Neural cell (in vitro differentiated cells): ENCODE measurements around the gene YWHAQ. TPM values are rescaled to one million over a fixed set of nuclear protein-coding genes. Genes with fewer than 3 reads are reported as not detected.

Source experiments
- H2AFZ ChIP-seq: fragments of 200-600, 300-800 bp; sonication (generic), shearing (Covaris generic); 2 replicates; pipeline ENCODE4 v1.6.0; 2014; ENCODE audit warnings: low read depth, mild to moderate bottlenecking, antibody characterized with exemption, low read length, moderate library complexity
- H3F3A ChIP-seq: fragments of 200-600 bp; shearing (Covaris generic); 2 replicates; pipeline ENCODE4 v1.6.1; 2016; ENCODE audit warnings: mild to moderate bottlenecking, moderate library complexity, mixed read lengths, antibody characterized with exemption, low read length; ENCODE audit not compliant: insufficient read depth, poor library complexity, severe bottlenecking
- H3K27ac ChIP-seq: fragments of 200-600, 300-800 bp; sonication (generic), shearing (Covaris generic); 2 replicates; pipeline ENCODE4 v1.5.1; 2014; ENCODE audit warnings: mild to moderate bottlenecking, low read length, moderate library complexity
- H3K27me3 ChIP-seq: fragments of 300-800, 200-600 bp; sonication (generic), shearing (Covaris generic); 2 replicates; pipeline ENCODE4 v1.6.0; 2014; ENCODE audit warnings: mild to moderate bottlenecking, low read depth, low read length, moderate library complexity; ENCODE audit not compliant: insufficient read depth
- H3K36me3 ChIP-seq: fragments of 300-800, 200-600 bp; sonication (generic), shearing (Covaris generic); 2 replicates; pipeline ENCODE4 v1.5.1; 2014; ENCODE audit warnings: mild to moderate bottlenecking, antibody characterized with exemption, low read length, moderate library complexity; ENCODE audit not compliant: insufficient read depth
- H3K4me2 ChIP-seq: fragments of 300-800, 200-600 bp; sonication (generic), shearing (Covaris generic); 2 replicates; pipeline ENCODE4 v1.6.0; 2014; ENCODE audit warnings: mild to moderate bottlenecking, low read length
- H3K4me3 ChIP-seq: fragments of 300-800, 200-600 bp; sonication (generic), shearing (Covaris generic); 2 replicates; pipeline ENCODE4 v1.5.1; 2014; ENCODE audit warnings: mild to moderate bottlenecking, low read length, moderate library complexity
- H3K79me2 ChIP-seq: fragments of 200-600 bp; shearing (Covaris generic); replicated peaks from 2 replicates; pipeline ENCODE4 v1.6.0; 2014; ENCODE audit warnings: mild to moderate bottlenecking, low read length, moderate library complexity; ENCODE audit not compliant: insufficient read depth
- H3K9ac ChIP-seq: fragments of 300-800, 200-600 bp; sonication (generic), shearing (Covaris generic); 2 replicates; pipeline ENCODE4 v1.6.1; 2016; ENCODE audit warnings: mild to moderate bottlenecking, low read length, mixed read lengths
- H3K9me2 ChIP-seq: fragments of 200-600 bp; shearing (Covaris generic); 2 replicates; pipeline ENCODE4 v1.6.1; 2016; ENCODE audit warnings: mild to moderate bottlenecking, low read length, mixed read lengths; ENCODE audit not compliant: insufficient read depth
- H3K9me3 ChIP-seq: fragments of 200-600, 300-800 bp; sonication (generic), shearing (Covaris generic); 2 replicates; pipeline ENCODE4 v1.6.1; 2016; ENCODE audit warnings: mild to moderate bottlenecking, mixed run types, low read length, moderate library complexity, mixed read lengths
- H4K20me1 ChIP-seq: fragments of 200-600 bp; shearing (Covaris generic); 2 replicates; pipeline ENCODE4 v1.6.1; 2016; ENCODE audit warnings: mild to moderate bottlenecking, mixed run types; ENCODE audit not compliant: insufficient read depth
- EP300 ChIP-seq: fragments of 450-650 bp; conservative IDR thresholded peaks from 2 replicates; pipeline ENCODE4 v1.6.1; 2014; ENCODE audit warnings: antibody characterized with exemption, mild to moderate bottlenecking, moderate library complexity; ENCODE audit not compliant: poor library complexity, severe bottlenecking
- EZH2 ChIP-seq: fragments of 200-600, 300-800 bp; shearing (Covaris generic), sonication (generic); IDR thresholded peaks from 2 replicates; pipeline ENCODE4 v1.6.1; 2014; ENCODE audit warnings: antibody characterized with exemption, low read length, borderline replicate concordance, mild to moderate bottlenecking; ENCODE audit not compliant: insufficient read depth, poor library complexity, severe bottlenecking
- MXI1 ChIP-seq: fragments of 450-650 bp; conservative IDR thresholded peaks from 2 replicates; pipeline ENCODE4 v1.6.1; 2014; ENCODE audit warnings: antibody characterized with exemption, mild to moderate bottlenecking; ENCODE audit not compliant: poor library complexity, severe bottlenecking
- POLR2AphosphoS5 ChIP-seq: IDR thresholded peaks from 2 replicates; pipeline ENCODE4 v1.6.1; 2012
- RAD21 ChIP-seq: fragments of 450-650 bp; conservative IDR thresholded peaks from 2 replicates; pipeline ENCODE4 v1.6.1; 2014; ENCODE audit warnings: antibody characterized with exemption, mild to moderate bottlenecking, moderate library complexity
- SMC3 ChIP-seq: fragments of 450-650 bp; conservative IDR thresholded peaks from 2 replicates; pipeline ENCODE4 v1.6.1; 2014; ENCODE audit warnings: antibody characterized with exemption, mild to moderate bottlenecking, moderate library complexity; ENCODE audit not compliant: poor library complexity
- TAF1 ChIP-seq: IDR thresholded peaks from 2 replicates; pipeline ENCODE4 v1.6.1; 2012; ENCODE audit warnings: low read depth
- polyA plus RNA-seq: library from polyadenylated mRNA; depleted of rRNA; stranded (reverse); fragments of >200 nt; gene quantifications from 2 replicates; pipeline ENCODE4 v1.2.3, GENCODE V29; 2014
- TF ChIP-seq, protein P1 (sequence below): fragments of 450-650 bp; IDR thresholded peaks from 2 replicates; pipeline ENCODE4 v1.5.1; 2014; ENCODE audit warnings: antibody characterized with exemption, mild to moderate bottlenecking, moderate library complexity; ENCODE audit not compliant: poor library complexity, severe bottlenecking
- TF ChIP-seq, protein P2 (sequence below): IDR thresholded peaks from 2 replicates; pipeline ENCODE4 v1.6.1; 2012; ENCODE audit warnings: borderline replicate concordance

Gene YWHAQ
- polyA plus RNA-seq, 1 donor from 2014 or later = 1,446 TPM

DNA sequence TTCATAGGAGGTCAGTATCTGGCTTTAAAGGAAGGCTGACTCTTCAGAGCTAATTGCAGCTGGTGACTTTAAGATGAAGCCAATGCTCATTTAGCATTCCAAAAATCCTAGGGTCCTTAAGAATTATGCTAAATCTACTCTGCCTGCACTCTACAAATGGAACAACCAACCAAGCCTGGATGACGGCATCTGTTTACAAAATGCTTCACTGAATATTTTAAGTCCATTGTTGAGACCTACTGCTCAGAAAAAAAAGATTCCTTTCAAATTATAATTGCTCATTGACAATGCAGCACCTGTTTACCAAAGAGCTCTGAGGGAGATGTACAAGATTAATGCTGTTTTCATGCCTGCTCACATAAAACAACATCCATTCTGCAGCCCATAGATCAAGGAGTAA, 31.4 kb downstream of the YWHAQ start:
- Histone ChIP-seq H3K9me3 (peaks cover 12% of the 10 kb centered on the region), H3K9ac (no peak overlapping the region), H2AFZ (no peak overlapping the region), H3F3A (no peaks in the 10 kb centered on the region), H4K20me1 (peaks cover 10% of the 10 kb centered on the region), H3K36me3 (peaks cover 32% of the 10 kb centered on the region), H3K27ac (no peak overlapping the region), H3K9me2 (no peaks in the 10 kb centered on the region), H3K79me2 (peaks cover 90% of the 10 kb centered on the region), H3K4me3 (no peak overlapping the region), H3K4me2 (no peak overlapping the region), H3K27me3 (no peaks in the 10 kb centered on the region)
- no peak for TF ChIP-seq EP300
- TF ChIP-seq SMC3 = no peak
- no peak for TF ChIP-seq POLR2AphosphoS5
- TF ChIP-seq RAD21 = no peak
- TF ChIP-seq, protein P1, sequence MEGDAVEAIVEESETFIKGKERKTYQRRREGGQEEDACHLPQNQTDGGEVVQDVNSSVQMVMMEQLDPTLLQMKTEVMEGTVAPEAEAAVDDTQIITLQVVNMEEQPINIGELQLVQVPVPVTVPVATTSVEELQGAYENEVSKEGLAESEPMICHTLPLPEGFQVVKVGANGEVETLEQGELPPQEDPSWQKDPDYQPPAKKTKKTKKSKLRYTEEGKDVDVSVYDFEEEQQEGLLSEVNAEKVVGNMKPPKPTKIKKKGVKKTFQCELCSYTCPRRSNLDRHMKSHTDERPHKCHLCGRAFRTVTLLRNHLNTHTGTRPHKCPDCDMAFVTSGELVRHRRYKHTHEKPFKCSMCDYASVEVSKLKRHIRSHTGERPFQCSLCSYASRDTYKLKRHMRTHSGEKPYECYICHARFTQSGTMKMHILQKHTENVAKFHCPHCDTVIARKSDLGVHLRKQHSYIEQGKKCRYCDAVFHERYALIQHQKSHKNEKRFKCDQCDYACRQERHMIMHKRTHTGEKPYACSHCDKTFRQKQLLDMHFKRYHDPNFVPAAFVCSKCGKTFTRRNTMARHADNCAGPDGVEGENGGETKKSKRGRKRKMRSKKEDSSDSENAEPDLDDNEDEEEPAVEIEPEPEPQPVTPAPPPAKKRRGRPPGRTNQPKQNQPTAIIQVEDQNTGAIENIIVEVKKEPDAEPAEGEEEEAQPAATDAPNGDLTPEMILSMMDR = no peak
- no peak for TF ChIP-seq MXI1
- TF ChIP-seq, protein P2, sequence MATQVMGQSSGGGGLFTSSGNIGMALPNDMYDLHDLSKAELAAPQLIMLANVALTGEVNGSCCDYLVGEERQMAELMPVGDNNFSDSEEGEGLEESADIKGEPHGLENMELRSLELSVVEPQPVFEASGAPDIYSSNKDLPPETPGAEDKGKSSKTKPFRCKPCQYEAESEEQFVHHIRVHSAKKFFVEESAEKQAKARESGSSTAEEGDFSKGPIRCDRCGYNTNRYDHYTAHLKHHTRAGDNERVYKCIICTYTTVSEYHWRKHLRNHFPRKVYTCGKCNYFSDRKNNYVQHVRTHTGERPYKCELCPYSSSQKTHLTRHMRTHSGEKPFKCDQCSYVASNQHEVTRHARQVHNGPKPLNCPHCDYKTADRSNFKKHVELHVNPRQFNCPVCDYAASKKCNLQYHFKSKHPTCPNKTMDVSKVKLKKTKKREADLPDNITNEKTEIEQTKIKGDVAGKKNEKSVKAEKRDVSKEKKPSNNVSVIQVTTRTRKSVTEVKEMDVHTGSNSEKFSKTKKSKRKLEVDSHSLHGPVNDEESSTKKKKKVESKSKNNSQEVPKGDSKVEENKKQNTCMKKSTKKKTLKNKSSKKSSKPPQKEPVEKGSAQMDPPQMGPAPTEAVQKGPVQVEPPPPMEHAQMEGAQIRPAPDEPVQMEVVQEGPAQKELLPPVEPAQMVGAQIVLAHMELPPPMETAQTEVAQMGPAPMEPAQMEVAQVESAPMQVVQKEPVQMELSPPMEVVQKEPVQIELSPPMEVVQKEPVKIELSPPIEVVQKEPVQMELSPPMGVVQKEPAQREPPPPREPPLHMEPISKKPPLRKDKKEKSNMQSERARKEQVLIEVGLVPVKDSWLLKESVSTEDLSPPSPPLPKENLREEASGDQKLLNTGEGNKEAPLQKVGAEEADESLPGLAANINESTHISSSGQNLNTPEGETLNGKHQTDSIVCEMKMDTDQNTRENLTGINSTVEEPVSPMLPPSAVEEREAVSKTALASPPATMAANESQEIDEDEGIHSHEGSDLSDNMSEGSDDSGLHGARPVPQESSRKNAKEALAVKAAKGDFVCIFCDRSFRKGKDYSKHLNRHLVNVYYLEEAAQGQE = no peak
- no peak for TF ChIP-seq EZH2
- no peak for TF ChIP-seq TAF1

DNA sequence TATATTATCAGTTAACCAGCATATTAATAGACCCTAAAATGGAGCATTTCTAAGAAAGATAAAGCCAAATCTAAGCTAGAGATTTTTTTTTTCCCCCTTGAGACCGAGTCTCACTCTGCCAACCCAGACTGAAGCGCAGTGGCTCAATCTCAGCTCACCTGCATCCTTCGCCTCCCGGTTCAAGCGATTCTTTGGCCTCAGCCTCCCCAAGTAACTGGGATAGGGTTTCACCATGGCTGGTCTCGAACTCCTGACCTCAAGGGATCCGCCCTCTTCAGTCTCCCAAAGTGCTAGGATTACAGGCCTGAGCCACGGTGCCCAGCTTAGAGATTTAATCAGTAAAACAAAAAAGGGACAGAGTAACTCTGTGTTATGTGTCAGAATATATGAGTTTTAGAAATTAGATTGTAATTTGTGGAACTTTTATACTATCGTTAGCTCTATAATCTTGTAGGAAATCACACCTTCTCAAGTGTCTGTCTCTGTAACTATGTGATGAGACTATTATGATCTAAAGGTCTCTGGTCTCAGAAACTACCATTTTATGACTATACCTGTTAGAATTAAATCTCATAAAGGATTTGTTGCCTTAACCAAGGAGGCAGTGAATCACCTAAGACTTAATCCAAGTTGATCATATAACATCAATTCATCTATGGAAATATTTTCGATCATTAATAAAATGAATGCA, 34.0 kb downstream of the YWHAQ start:
- Histone ChIP-seq H4K20me1 (no peaks in the 10 kb centered on the region), H3K79me2 (peaks cover 91% of the 10 kb centered on the region)

More for the DNA sequence above, 34.0 kb downstream of the YWHAQ start:
- H3K4me3 ChIP-seq = no peak overlapping the region
- H3K27ac ChIP-seq = no peak overlapping the region
- no peaks in the 10 kb centered on the region for H3F3A ChIP-seq
- no peaks in the 10 kb centered on the region for H3K27me3 ChIP-seq
- H3K9me2 ChIP-seq = no peaks in the 10 kb centered on the region
- no peak overlapping the region for H2AFZ ChIP-seq
- peaks cover 12% of the 10 kb centered on the region for H3K9me3 ChIP-seq
- TF ChIP-seq, protein P2 = no peak
- TF ChIP-seq POLR2AphosphoS5 (no peak), SMC3 (no peak), TAF1 (no peak), EP300 (no peak), RAD21 (no peak), EZH2 (no peak), MXI1 (no peak)
- TF ChIP-seq, protein P1 = no peak
- H3K9ac ChIP-seq = no peak overlapping the region
- H3K36me3 ChIP-seq = peaks cover 35% of the 10 kb centered on the region
- H3K4me2 ChIP-seq = no peak overlapping the region
